WI38 (cell line): ENCODE results near the gene VGLL1.

Source experiments
- H3K4me3 ChIP-seq: 2 replicates; pipeline ENCODE4 v1.5.1; 2011; ENCODE audit warnings: low read depth, mild to moderate bottlenecking, control low read depth, low read length
- CTCF ChIP-seq: IDR thresholded peaks from 2 replicates; pipeline ENCODE4 v1.5.1; 2012; ENCODE audit warnings: low read depth, mild to moderate bottlenecking, control low read depth, low read length

Gene VGLL1

GRCh38 chrX:136597356-136597755 lies 65.3 kb downstream of the VGLL1 start:
- H3K4me3 ChIP-seq, result no peak overlapping the region
- TF ChIP-seq CTCF, result no peak

GRCh38 chrX:136597954-136598353 lies 65.9 kb downstream of the VGLL1 start:
- TF ChIP-seq CTCF, result no peak
- no peak overlapping the region for H3K4me3 ChIP-seq

- TF ChIP-seq CTCF, result no peak
- no peak overlapping the region for H3K4me3 ChIP-seq
These were observed 66.6 kb downstream of the VGLL1 start for GRCh38 chrX:136598631-136599030.

GRCh38 chrX:136600059-136600458 lies 68.0 kb downstream of the VGLL1 start:
- no peak overlapping the region for H3K4me3 ChIP-seq
- TF ChIP-seq CTCF, result no peak
